ENCODE results near the gene SH3TC2. TPM values are rescaled to one million over a fixed set of nuclear protein-coding genes. Genes with fewer than 3 reads are reported as not detected.

Gene SH3TC2
- polyA plus RNA-seq, 1 experiment, result 1.9 TPM

GRCh38 chr5:149014571-149015031 is 48.3 kb downstream of the SH3TC2 start:
- POLR2A ChIA-PET, result no interaction called here
- CTCF ChIA-PET, result interaction anchor here (0.6 kb wide), 1 partner anchor 20 kb away, joined by 3 read pairs; no protein-coding TSS in a partner anchor
- Histone ChIP-seq H3K27me3 (ENCODE audit: control insufficient read depth, insufficient read depth, low read length) (no peaks in the 10 kb centered on the region), H3K4me3 (ENCODE audit: low read depth, low read length) (no peak overlapping the region), H3K36me3 (ENCODE audit: control insufficient read depth, insufficient read depth, low read length) (no peaks in the 10 kb centered on the region)
- no peak for DNase-seq (ENCODE audit: low read depth)
- TF ChIP-seq CTCF (IDR thresholded peaks at IDR 0.05; ENCODE audit: insufficient read depth, low read depth, low read length), result no peak

- POLR2A ChIA-PET, result no interaction called here
- no peak for TF ChIP-seq CTCF (IDR thresholded peaks at IDR 0.05; ENCODE audit: insufficient read depth, low read depth, low read length)
- Histone ChIP-seq H3K36me3 (ENCODE audit: control insufficient read depth, insufficient read depth, low read length) (no peaks in the 10 kb centered on the region), H3K27me3 (ENCODE audit: control insufficient read depth, insufficient read depth, low read length) (no peaks in the 10 kb centered on the region), H3K4me3 (ENCODE audit: low read depth, low read length) (no peak overlapping the region)
- CTCF ChIA-PET, result interaction anchor here (0.6 kb wide), 1 partner anchor 21 kb away, joined by 3 read pairs; no protein-coding TSS in a partner anchor
- DNase-seq (ENCODE audit: low read depth), result no peak
Observed at GRCh38 chr5:149013796-149014195, 49.1 kb downstream of the SH3TC2 start.

GRCh38 chr5:149012350-149012749 is 50.5 kb downstream of the SH3TC2 start:
- Histone ChIP-seq H3K36me3 (ENCODE audit: control insufficient read depth, insufficient read depth, low read length) (no peaks in the 10 kb centered on the region), H3K27me3 (ENCODE audit: control insufficient read depth, insufficient read depth, low read length) (no peaks in the 10 kb centered on the region), H3K4me3 (ENCODE audit: low read depth, low read length) (no peak overlapping the region)
- CTCF ChIA-PET, result interaction anchor here (0.6 to 1.8 kb wide), 7 partner anchors 11 to 294 kb away, joined by 3 to 4 read pairs (median 3); no protein-coding TSS in a partner anchor
- DNase-seq (ENCODE audit: low read depth), result no peak
- POLR2A ChIA-PET, result no interaction called here
- no peak for TF ChIP-seq CTCF (IDR thresholded peaks at IDR 0.05; ENCODE audit: insufficient read depth, low read depth, low read length)

- H3K36me3 ChIP-seq (ENCODE audit: control insufficient read depth, insufficient read depth, low read length), result no peaks in the 10 kb centered on the region
- H3K4me3 ChIP-seq (ENCODE audit: low read depth, low read length), result no peak overlapping the region
- ChIA-PET POLR2A (no interaction called here), CTCF (interaction anchor here (0.6 to 1.8 kb wide), 8 partner anchors 7 to 294 kb away, joined by 3 to 4 read pairs (median 3); no protein-coding TSS in a partner anchor)
- H3K27me3 ChIP-seq (ENCODE audit: control insufficient read depth, insufficient read depth, low read length), result no peaks in the 10 kb centered on the region
- DNase-seq (ENCODE audit: low read depth), result no peak
- TF ChIP-seq CTCF (IDR thresholded peaks at IDR 0.05; ENCODE audit: insufficient read depth, low read depth, low read length), result no peak
Observed at GRCh38 chr5:149011728-149012127, 51.1 kb downstream of the SH3TC2 start.

GRCh38 chr5:149011084-149011483 is 51.8 kb downstream of the SH3TC2 start:
- no peaks in the 10 kb centered on the region for H3K36me3 ChIP-seq (ENCODE audit: control insufficient read depth, insufficient read depth, low read length)
- ChIA-PET POLR2A (no interaction called here), CTCF (interaction anchor here (0.6 to 1.9 kb wide), 7 partner anchors 8 to 280 kb away, joined by 3 to 9 read pairs (median 4); no protein-coding TSS in a partner anchor)
- no peak for TF ChIP-seq CTCF (IDR thresholded peaks at IDR 0.05; ENCODE audit: insufficient read depth, low read depth, low read length)
- no peaks in the 10 kb centered on the region for H3K27me3 ChIP-seq (ENCODE audit: control insufficient read depth, insufficient read depth, low read length)
- H3K4me3 ChIP-seq (ENCODE audit: low read depth, low read length), result no peak overlapping the region
- no peak for DNase-seq (ENCODE audit: low read depth)
